Keratinocyte (primary cell): ENCODE measurements around the gene PRRC2B. TPM values are rescaled to one million over a fixed set of nuclear protein-coding genes. Genes with fewer than 3 reads are reported as not detected.
A peak's percentile ranks its signal among the peaks of the same experiment; 100 is the strongest.

Source experiments
- DNase-seq: peaks from one replicate; pipeline ENCODE4 v3.0.0-alpha.2; 2011; ENCODE audit warnings: low read depth, missing footprints, low spot score
- FAIRE-seq: peaks from 2 replicates; lab custom pipeline; 2011; peaks lifted over from hg19 to GRCh38; lab: Jason Lieb, UNC
- H2AFZ ChIP-seq: 2 replicates; pipeline ENCODE4 v1.6.0; 2012; ENCODE audit warnings: low read length, control low read depth, inconsistent platforms; ENCODE audit not compliant: control insufficient read depth
- H3K27ac ChIP-seq: 2 replicates; pipeline ENCODE4 v1.5.1; 2011; ENCODE audit warnings: low read length; ENCODE audit not compliant: control insufficient read depth, insufficient read depth
- H3K27me3 ChIP-seq: 3 replicates; pipeline ENCODE4 v1.6.0; 2011; ENCODE audit warnings: low read length; ENCODE audit not compliant: control insufficient read depth, insufficient read depth; ENCODE audit errors: extremely low read depth
- H3K36me3 ChIP-seq, 2 experiments: 2 replicates in 1 of 2; 3 replicates in 1 of 2; pipeline ENCODE4 v1.5.1; 2011; ENCODE audit warnings: low read length in 2 of 2, mild to moderate bottlenecking in 1 of 2; ENCODE audit not compliant: control insufficient read depth in 2 of 2, insufficient read depth in 2 of 2; ENCODE audit errors: extremely low read depth in 1 of 2
- H3K4me1 ChIP-seq: 3 replicates; pipeline ENCODE4 v1.5.1; 2011; ENCODE audit warnings: low read length; ENCODE audit not compliant: control insufficient read depth, insufficient read depth; ENCODE audit errors: extremely low read depth
- H3K4me2 ChIP-seq: 3 replicates; pipeline ENCODE4 v1.6.0; 2011; ENCODE audit warnings: low read depth, low read length; ENCODE audit not compliant: control insufficient read depth, insufficient read depth; ENCODE audit errors: extremely low read depth
- H3K4me3 ChIP-seq, 3 experiments: fragments of 200-600 bp in 1 of 3; sonication (generic) in 1 of 3; 2 replicates in 2 of 3; 3 replicates in 1 of 3; pipeline ENCODE4 v1.5.1; 2011 to 2016; ENCODE audit warnings: low read length in 3 of 3, mild to moderate bottlenecking in 3 of 3, control low read depth in 2 of 3, inconsistent platforms in 1 of 3, low read depth in 1 of 3, mixed read lengths in 1 of 3, mixed run types in 1 of 3, moderate library complexity in 1 of 3; ENCODE audit not compliant: control insufficient read depth in 2 of 3, insufficient read depth in 2 of 3; ENCODE audit errors: extremely low read depth in 1 of 3
- H3K79me2 ChIP-seq: 2 replicates; pipeline ENCODE4 v1.6.0; 2012; ENCODE audit warnings: low read length; ENCODE audit not compliant: control insufficient read depth, insufficient read depth
- H3K9ac ChIP-seq: 3 replicates; pipeline ENCODE4 v1.6.0; 2011; ENCODE audit warnings: low read length; ENCODE audit not compliant: control insufficient read depth, insufficient read depth; ENCODE audit errors: extremely low read depth
- H3K9me1 ChIP-seq: 3 replicates; pipeline ENCODE4 v1.6.0; 2011; ENCODE audit warnings: low read length; ENCODE audit not compliant: control insufficient read depth, insufficient read depth; ENCODE audit errors: extremely low read depth
- H3K9me3 ChIP-seq: 2 replicates; pipeline ENCODE4 v1.5.1; 2012; ENCODE audit warnings: low read depth, low read length; ENCODE audit not compliant: control insufficient read depth
- H4K20me1 ChIP-seq: 3 replicates; pipeline ENCODE4 v1.6.0; 2011; ENCODE audit warnings: low read length; ENCODE audit not compliant: control insufficient read depth, insufficient read depth; ENCODE audit errors: extremely low read depth
- CTCF ChIP-seq, 3 experiments: IDR thresholded peaks in 1 of 3; conservative IDR thresholded peaks in 1 of 3; optimal IDR thresholded peaks in 1 of 3; 2 replicates in 2 of 3; 3 replicates in 1 of 3; pipeline versions ENCODE3 to v1.5.1; 2011; ENCODE audit warnings: low read length in 3 of 3, mild to moderate bottlenecking in 3 of 3, moderate library complexity in 2 of 3, control low read depth in 1 of 3, inconsistent platforms in 1 of 3; ENCODE audit not compliant: insufficient read depth in 2 of 3; ENCODE audit errors: extremely low read depth in 1 of 3
- EZH2 ChIP-seq: IDR thresholded peaks from one replicate; pipeline ENCODE4 v1.6.1; 2012; ENCODE audit warnings: inconsistent platforms, mild to moderate bottlenecking, low read length, moderate library complexity
- dilution Hi-C: fragments of 300-500 bp; cut with MboI; formaldehyde crosslinking; loops from one replicate; pipeline ENCODE4 v1.7.0; 2020; ENCODE audit warnings: low sequenced_read_pairs; ENCODE audit not compliant: extremely low pct_ligation_motif_present
- polyA plus RNA-seq, 5 experiments: library from polyadenylated mRNA; depleted of rRNA in 3 of 5; stranded (reverse) in 3 of 5; stranded (forward) in 1 of 5; unstranded in 1 of 5; fragments of >200 nt; gene quantifications; 1 replicate in 1 of 5; 2 replicates in 3 of 5; 3 replicates in 1 of 5; pipeline versions ENCODE4 v1.2.1 to v1.2.3, GENCODE V29; 2011 to 2012; ENCODE audit warnings: missing spikeins in 2 of 5, low read depth in 1 of 5, low replicate concordance in 1 of 5

Gene PRRC2B
- polyA plus RNA-seq, 1 donor (not counting 4 experiments of a cell fraction or from before 2014, with no cell fraction given): 20.8 TPM

GRCh38 chr9:131385296-131385695 is 8.6 kb upstream of the PRRC2B start:
- DNase-seq (no peak), FAIRE-seq (no peak)
- H3K4me3 ChIP-seq: no peak overlapping the region
- H3K9me1 ChIP-seq: no peaks in the 10 kb centered on the region
- H4K20me1 ChIP-seq: no peaks in the 10 kb centered on the region
- H2AFZ ChIP-seq: no peak overlapping the region
- H3K4me2 ChIP-seq: no peak overlapping the region
- no peaks in the 10 kb centered on the region for H3K36me3 ChIP-seq
- H3K9ac ChIP-seq: no peak overlapping the region
- dilution Hi-C loops: no loop called here
- TF ChIP-seq EZH2: no peak
- TF ChIP-seq CTCF (optimal IDR thresholded peaks at IDR 0.05 in 1 of 3, IDR thresholded peaks at IDR 0.05 in 1 of 3, conservative IDR thresholded peaks at IDR 0.05 in 1 of 3; ENCODE audit: extremely low read depth in 1 of 3, insufficient read depth in 2 of 3, low read length in 3 of 3): no peak
- no peak overlapping the region for H3K27ac ChIP-seq
- H3K9me3 ChIP-seq: no peaks in the 10 kb centered on the region
- H3K27me3 ChIP-seq: no peaks in the 10 kb centered on the region
- no peaks in the 10 kb centered on the region for H3K79me2 ChIP-seq
- peaks cover 6% of the 10 kb centered on the region for H3K4me1 ChIP-seq

- dilution Hi-C loops: no loop called here
- no peak overlapping the region for H3K4me2 ChIP-seq
- no peaks in the 10 kb centered on the region for H3K27me3 ChIP-seq
- H3K4me1 ChIP-seq: peaks cover 6% of the 10 kb centered on the region
- H3K9ac ChIP-seq: no peak overlapping the region
- H3K27ac ChIP-seq: no peak overlapping the region
- no peaks in the 10 kb centered on the region for H3K9me1 ChIP-seq
- H2AFZ ChIP-seq: no peak overlapping the region
- FAIRE-seq (no peak), DNase-seq (no peak)
- no peaks in the 10 kb centered on the region for H3K79me2 ChIP-seq
- H3K36me3 ChIP-seq: no peaks in the 10 kb centered on the region
- no peak overlapping the region for H3K4me3 ChIP-seq
- no peaks in the 10 kb centered on the region for H3K9me3 ChIP-seq
- TF ChIP-seq EZH2: no peak
- peak in 1 of 3 experiments; percentile 18 for TF ChIP-seq CTCF (optimal IDR thresholded peaks at IDR 0.05 in 1 of 3, IDR thresholded peaks at IDR 0.05 in 1 of 3, conservative IDR thresholded peaks at IDR 0.05 in 1 of 3; ENCODE audit: extremely low read depth in 1 of 3, insufficient read depth in 2 of 3, low read length in 3 of 3)
- no peaks in the 10 kb centered on the region for H4K20me1 ChIP-seq
Observed at GRCh38 chr9:131386281-131386680, 7.6 kb upstream of the PRRC2B start.
